Hepatocyte (in vitro differentiated cells): ENCODE measurements around the gene MYBPC2.

ENCODE experiments used
- CTCF ChIP-seq: fragments of 200-600 bp; sonication (generic); IDR thresholded peaks from 2 replicates; pipeline ENCODE4 v1.5.1; 2016; ENCODE audit warnings: antibody characterized with exemption, mild to moderate bottlenecking; ENCODE audit not compliant: poor library complexity
- EZH2 ChIP-seq: fragments of 200-600 bp; sonication (generic); IDR thresholded peaks from 2 replicates; pipeline ENCODE4 v1.6.1; 2016; ENCODE audit warnings: antibody characterized with exemption, mild to moderate bottlenecking, borderline replicate concordance
- EZH2phosphoT487 ChIP-seq: fragments of 200-600 bp; sonication (generic); IDR thresholded peaks from one replicate; pipeline ENCODE4 v1.6.1; 2018; ENCODE audit warnings: antibody characterized with exemption, mild to moderate bottlenecking, low read depth, moderate library complexity; ENCODE audit not compliant: unreplicated experiment, severe bottlenecking

- TF ChIP-seq CTCF (no peak), EZH2 (no peak), EZH2phosphoT487 (no peak)
These were observed 45.4 kb upstream of the MYBPC2 start for GRCh38 chr19:50387176-50387867.
